Measurements from ENCODE around the gene ASAP2. TPM values are rescaled to one million over a fixed set of nuclear protein-coding genes. Genes with fewer than 3 reads are reported as not detected.

The ASAP2 gene
- polyA plus RNA-seq, 1 donor (not counting 4 experiments of a cell fraction or from before 2014, with no cell fraction given), result 54.2 TPM

GRCh38 chr2:9204939-9205338 is 1.7 kb upstream of the ASAP2 start:
- H3K4me3 ChIP-seq (ENCODE audit: control insufficient read depth in 2 of 3, extremely low read depth in 1 of 3, insufficient read depth in 2 of 3, low read depth in 1 of 3, low read length in 3 of 3), result no peak overlapping the region
- H3K36me3 ChIP-seq (ENCODE audit: control insufficient read depth in 2 of 2, extremely low read depth in 1 of 2, insufficient read depth in 2 of 2, low read length in 2 of 2), result peaks cover 0 to 3% of the 10 kb centered on the region in 2 experiments
- no peaks in the 10 kb centered on the region for H3K9me1 ChIP-seq (ENCODE audit: control insufficient read depth, extremely low read depth, insufficient read depth, low read length)
- peaks cover 13% of the 10 kb centered on the region for H3K4me1 ChIP-seq (ENCODE audit: control insufficient read depth, extremely low read depth, insufficient read depth, low read length)
- no peaks in the 10 kb centered on the region for H3K9me3 ChIP-seq (ENCODE audit: control insufficient read depth, low read depth, low read length)
- H3K79me2 ChIP-seq (ENCODE audit: control insufficient read depth, insufficient read depth, low read length), result peaks cover 30% of the 10 kb centered on the region
- no peak for FAIRE-seq
- DNase-seq (ENCODE audit: low read depth, low spot score), result no peak
- TF ChIP-seq EZH2 (IDR thresholded peaks at IDR 0.05; ENCODE audit: low read length) (no peak), CTCF (optimal IDR thresholded peaks at IDR 0.05 in 1 of 3, IDR thresholded peaks at IDR 0.05 in 1 of 3, conservative IDR thresholded peaks at IDR 0.05 in 1 of 3; ENCODE audit: extremely low read depth in 1 of 3, insufficient read depth in 2 of 3, low read length in 3 of 3) (no peak)
- H2AFZ ChIP-seq (ENCODE audit: control insufficient read depth, low read length), result no peak overlapping the region
- no peak overlapping the region for H3K27ac ChIP-seq (ENCODE audit: control insufficient read depth, insufficient read depth, low read length)
- dilution Hi-C loops (cut with MboI; ENCODE audit: extremely low pct_ligation_motif_present, low sequenced_read_pairs), result no loop called here
- no peak overlapping the region for H3K9ac ChIP-seq (ENCODE audit: control insufficient read depth, extremely low read depth, insufficient read depth, low read length)
- H3K4me2 ChIP-seq (ENCODE audit: control insufficient read depth, extremely low read depth, insufficient read depth, low read depth, low read length), result no peak overlapping the region
- H4K20me1 ChIP-seq (ENCODE audit: control insufficient read depth, extremely low read depth, insufficient read depth, low read length), result no peaks in the 10 kb centered on the region
- no peaks in the 10 kb centered on the region for H3K27me3 ChIP-seq (ENCODE audit: control insufficient read depth, extremely low read depth, insufficient read depth, low read length)

- H3K27ac ChIP-seq (ENCODE audit: control insufficient read depth, insufficient read depth, low read length), result no peak overlapping the region
- dilution Hi-C loops (cut with MboI; ENCODE audit: extremely low pct_ligation_motif_present, low sequenced_read_pairs), result no loop called here
Measured at GRCh38 chr2:9205486-9205885, 1.1 kb upstream of the ASAP2 start.

More at GRCh38 chr2:9205486-9205885, 1.1 kb upstream of the ASAP2 start:
- no peaks in the 10 kb centered on the region for H3K27me3 ChIP-seq (ENCODE audit: control insufficient read depth, extremely low read depth, insufficient read depth, low read length)
- no peaks in the 10 kb centered on the region for H4K20me1 ChIP-seq (ENCODE audit: control insufficient read depth, extremely low read depth, insufficient read depth, low read length)
- H3K4me1 ChIP-seq (ENCODE audit: control insufficient read depth, extremely low read depth, insufficient read depth, low read length), result peaks cover 13% of the 10 kb centered on the region
- FAIRE-seq (no peak), DNase-seq (ENCODE audit: low read depth, low spot score) (no peak)
- H3K36me3 ChIP-seq (ENCODE audit: control insufficient read depth in 2 of 2, extremely low read depth in 1 of 2, insufficient read depth in 2 of 2, low read length in 2 of 2), result peaks cover 0 to 3% of the 10 kb centered on the region in 2 experiments
- peak overlapping the region; percentile 46 to 71 (median 61) for H3K4me3 ChIP-seq (ENCODE audit: control insufficient read depth in 2 of 3, extremely low read depth in 1 of 3, insufficient read depth in 2 of 3, low read depth in 1 of 3, low read length in 3 of 3)
- H3K9me1 ChIP-seq (ENCODE audit: control insufficient read depth, extremely low read depth, insufficient read depth, low read length), result no peaks in the 10 kb centered on the region
- H3K4me2 ChIP-seq (ENCODE audit: control insufficient read depth, extremely low read depth, insufficient read depth, low read depth, low read length), result peak overlapping the region; percentile 77
- peaks cover 36% of the 10 kb centered on the region for H3K79me2 ChIP-seq (ENCODE audit: control insufficient read depth, insufficient read depth, low read length)
- H3K9ac ChIP-seq (ENCODE audit: control insufficient read depth, extremely low read depth, insufficient read depth, low read length), result peak overlapping the region; percentile 69
- no peak for TF ChIP-seq EZH2 (IDR thresholded peaks at IDR 0.05; ENCODE audit: low read length)
- no peak overlapping the region for H2AFZ ChIP-seq (ENCODE audit: control insufficient read depth, low read length)
- H3K9me3 ChIP-seq (ENCODE audit: control insufficient read depth, low read depth, low read length), result no peaks in the 10 kb centered on the region
